Mesendoderm (in vitro differentiated cells): ENCODE data around the gene PRKAG2.

ENCODE experiments used
- DNase-seq: peaks from one replicate; pipeline ENCODE4 v3.0.0; 2013
- H2AK5ac ChIP-seq: 2 replicates; pipeline ENCODE4 v1.6.1; 2013; ENCODE audit warnings: low read length, inconsistent platforms
- H2BK120ac ChIP-seq: 2 replicates; pipeline ENCODE4 v1.6.1; 2013; ENCODE audit warnings: low read depth, mild to moderate bottlenecking, low read length, moderate library complexity, mixed read lengths
- H2BK15ac ChIP-seq: replicated peaks from 2 replicates; pipeline ENCODE4 v1.6.1; 2013; ENCODE audit warnings: low read depth, mild to moderate bottlenecking, moderate library complexity
- H2BK5ac ChIP-seq: 2 replicates; pipeline ENCODE4 v1.6.1; 2013; ENCODE audit warnings: low read length, inconsistent platforms
- H3K18ac ChIP-seq: 2 replicates; pipeline ENCODE4 v1.6.1; 2013; ENCODE audit warnings: mild to moderate bottlenecking, low read length, mixed read lengths
- H3K23ac ChIP-seq: one replicate; pipeline ENCODE4 v1.6.1; 2013; ENCODE audit warnings: low read length
- H3K27ac ChIP-seq: 2 replicates; pipeline ENCODE4 v1.5.1; 2013; ENCODE audit warnings: low read depth, mild to moderate bottlenecking, inconsistent platforms, low read length, moderate library complexity
- H3K27me3 ChIP-seq: 2 replicates; pipeline ENCODE4 v1.6.1; 2013; ENCODE audit warnings: low read length, control low read depth, mild to moderate bottlenecking, inconsistent platforms; ENCODE audit not compliant: insufficient read depth, poor library complexity
- H3K36me3 ChIP-seq: 2 replicates; pipeline ENCODE4 v1.6.1; 2013; ENCODE audit warnings: low read length, inconsistent platforms; ENCODE audit not compliant: control insufficient read depth, insufficient read depth
- H3K4ac ChIP-seq: one replicate; pipeline ENCODE4 v1.6.1; 2013; ENCODE audit warnings: low read depth, mild to moderate bottlenecking, low read length, moderate library complexity
- H3K4me1 ChIP-seq: 2 replicates; pipeline ENCODE4 v1.6.1; 2013; ENCODE audit warnings: low read depth, low read length, inconsistent platforms; ENCODE audit not compliant: control insufficient read depth
- H3K4me2 ChIP-seq: 2 replicates; pipeline ENCODE4 v1.6.1; 2013; ENCODE audit warnings: low read length
- H3K4me3 ChIP-seq: 2 replicates; pipeline ENCODE4 v1.5.1; 2013; ENCODE audit warnings: mild to moderate bottlenecking, low read length
- H3K56ac ChIP-seq: one replicate; pipeline ENCODE4 v1.6.1; 2013; ENCODE audit warnings: low read length
- H3K79me1 ChIP-seq: 2 replicates; pipeline ENCODE4 v1.6.1; 2013; ENCODE audit warnings: low read length, inconsistent platforms
- H3K79me2 ChIP-seq: 2 replicates; pipeline ENCODE4 v1.6.1; 2013; ENCODE audit warnings: mild to moderate bottlenecking, low read length; ENCODE audit not compliant: control insufficient read depth, insufficient read depth
- H3K9ac ChIP-seq: 2 replicates; pipeline ENCODE4 v1.6.1; 2013; ENCODE audit warnings: low read length, inconsistent platforms
- H4K5ac ChIP-seq: one replicate; pipeline ENCODE4 v1.6.1; 2013; ENCODE audit warnings: low read length
- H4K8ac ChIP-seq: one replicate; pipeline ENCODE4 v1.6.1; 2013; ENCODE audit warnings: low read depth, mild to moderate bottlenecking, control low read depth, low read length, moderate library complexity
- WGBS: extraction: QIAGEN DNeasy Blood & Tissue Kit; methylation state at CpG from one replicate; pipeline ENCODE4 v1.1.7; 2013; ENCODE audit warnings: low lambda C conversion rate, missing lambda C conversion rate; ENCODE audit not compliant: insufficient coverage; ENCODE audit errors: extremely low coverage; 5-methylcytosine and 5-hydroxymethylcytosine counted together

PRKAG2 gene

GRCh38 chr7:151891753-151892152 lies 14.8 kb upstream of the PRKAG2 start:
- Histone ChIP-seq H2BK120ac (no peak overlapping the region), H3K4me2 (no peak overlapping the region), H3K36me3 (no peaks in the 10 kb centered on the region), H2BK5ac (no peak overlapping the region), H3K4me3 (no peak overlapping the region), H2BK15ac (no peak overlapping the region), H3K79me2 (no peaks in the 10 kb centered on the region), H3K56ac (no peak overlapping the region), H3K79me1 (no peaks in the 10 kb centered on the region), H3K27ac (no peak overlapping the region), H2AK5ac (no peak overlapping the region), H3K9ac (no peak overlapping the region), H3K27me3 (no peaks in the 10 kb centered on the region), H4K5ac (no peak overlapping the region), H3K4me1 (no peaks in the 10 kb centered on the region), H3K4ac (no peak overlapping the region), H3K23ac (no peak overlapping the region), H4K8ac (no peak overlapping the region), H3K18ac (no peak overlapping the region)
- DNase-seq, result no peak
- WGBS, result no CpG with 5 or more reads among the region's 9 CpGs

GRCh38 chr7:151891182-151891581 lies 14.3 kb upstream of the PRKAG2 start:
- Histone ChIP-seq H3K36me3 (no peaks in the 10 kb centered on the region), H3K27ac (no peak overlapping the region), H2BK15ac (no peak overlapping the region), H3K79me2 (no peaks in the 10 kb centered on the region), H3K23ac (no peak overlapping the region), H2AK5ac (no peak overlapping the region), H3K9ac (no peak overlapping the region), H3K27me3 (no peaks in the 10 kb centered on the region), H3K79me1 (no peaks in the 10 kb centered on the region), H4K8ac (no peak overlapping the region), H3K4me2 (no peak overlapping the region), H3K4ac (no peak overlapping the region), H3K4me1 (no peaks in the 10 kb centered on the region), H3K4me3 (no peak overlapping the region), H3K56ac (no peak overlapping the region), H4K5ac (no peak overlapping the region), H2BK5ac (no peak overlapping the region), H3K18ac (no peak overlapping the region), H2BK120ac (no peak overlapping the region)
- no CpG with 5 or more reads among the region's 7 CpGs for WGBS
- no peak for DNase-seq

- no peak overlapping the region for H2BK120ac ChIP-seq
- no peaks in the 10 kb centered on the region for H3K4me1 ChIP-seq
- H3K79me2 ChIP-seq, result no peaks in the 10 kb centered on the region
- no peak for DNase-seq
- H3K23ac ChIP-seq, result no peak overlapping the region
- no peak overlapping the region for H2BK5ac ChIP-seq
- H2AK5ac ChIP-seq, result no peak overlapping the region
- H3K4ac ChIP-seq, result no peak overlapping the region
- no peak overlapping the region for H3K27ac ChIP-seq
- no peak overlapping the region for H4K8ac ChIP-seq
- H3K79me1 ChIP-seq, result no peaks in the 10 kb centered on the region
- WGBS, result no CpG with 5 or more reads among the region's 12 CpGs
- no peak overlapping the region for H3K4me2 ChIP-seq
- no peak overlapping the region for H4K5ac ChIP-seq
- no peak overlapping the region for H3K9ac ChIP-seq
- no peak overlapping the region for H2BK15ac ChIP-seq
- no peaks in the 10 kb centered on the region for H3K36me3 ChIP-seq
- no peak overlapping the region for H3K4me3 ChIP-seq
- H3K56ac ChIP-seq, result no peak overlapping the region
- no peak overlapping the region for H3K18ac ChIP-seq
- no peaks in the 10 kb centered on the region for H3K27me3 ChIP-seq
Observed at GRCh38 chr7:151890355-151891004, 13.6 kb upstream of the PRKAG2 start.

DNA sequence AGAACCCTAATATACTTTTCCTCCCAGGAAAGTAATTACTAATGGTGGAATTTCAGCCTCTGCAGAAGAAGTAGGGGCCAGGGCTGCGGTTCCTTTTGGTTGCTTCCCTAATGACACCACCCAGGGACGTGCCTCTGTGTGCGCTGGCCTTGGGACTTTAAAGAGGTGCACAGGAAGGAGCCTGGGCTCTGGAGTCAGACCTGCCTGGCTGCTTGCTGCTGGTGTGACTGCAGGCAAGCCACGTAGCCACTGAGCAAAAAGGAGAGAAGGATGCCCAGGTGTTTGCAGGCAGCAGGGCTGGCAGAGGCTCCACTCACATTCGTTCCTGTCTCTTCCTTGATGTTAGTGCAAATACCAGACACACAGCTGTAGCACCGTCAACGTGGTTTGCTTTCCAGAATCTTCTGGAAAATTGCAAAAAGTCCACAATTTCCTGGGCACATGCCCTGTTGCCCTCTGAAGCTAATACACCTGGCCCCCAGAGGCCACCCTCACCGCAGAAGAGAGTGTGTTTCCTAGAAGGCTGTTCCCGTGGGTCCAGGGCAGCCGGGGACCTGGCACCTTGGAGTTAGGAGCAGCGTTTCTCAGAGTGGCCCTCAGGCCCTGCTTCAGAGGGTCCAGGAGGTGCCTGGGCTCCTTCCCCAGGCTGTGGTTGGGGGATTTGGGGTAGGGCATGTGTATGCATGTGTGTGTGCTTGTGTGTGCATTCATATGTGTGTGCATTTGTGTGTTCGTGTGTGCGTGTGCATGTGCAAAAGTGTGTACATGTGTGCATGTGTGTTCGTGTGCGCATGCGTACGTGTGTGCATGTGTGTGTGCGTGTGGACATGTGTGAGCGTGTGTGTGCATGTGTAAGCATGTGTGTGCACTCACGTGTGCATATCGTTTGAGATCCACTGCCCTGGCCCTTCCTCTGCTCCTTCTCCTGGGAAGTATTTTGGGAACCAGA lies 12.8 kb upstream of the PRKAG2 start:
- Histone ChIP-seq H3K36me3 (no peaks in the 10 kb centered on the region), H3K27ac (no peak overlapping the region), H3K4me3 (no peak overlapping the region), H2BK15ac (no peak overlapping the region), H3K56ac (no peak overlapping the region), H3K79me2 (no peaks in the 10 kb centered on the region), H4K8ac (no peak overlapping the region), H3K79me1 (no peaks in the 10 kb centered on the region), H4K5ac (no peak overlapping the region), H2AK5ac (no peak overlapping the region), H3K18ac (no peak overlapping the region), H3K9ac (no peak overlapping the region), H3K27me3 (no peaks in the 10 kb centered on the region), H2BK120ac (no peak overlapping the region), H3K23ac (no peak overlapping the region), H3K4ac (no peak overlapping the region), H3K4me1 (no peaks in the 10 kb centered on the region), H3K4me2 (no peak overlapping the region), H2BK5ac (no peak overlapping the region)
- no CpG with 5 or more reads among the region's 21 CpGs for WGBS
- DNase-seq, result no peak

DNA sequence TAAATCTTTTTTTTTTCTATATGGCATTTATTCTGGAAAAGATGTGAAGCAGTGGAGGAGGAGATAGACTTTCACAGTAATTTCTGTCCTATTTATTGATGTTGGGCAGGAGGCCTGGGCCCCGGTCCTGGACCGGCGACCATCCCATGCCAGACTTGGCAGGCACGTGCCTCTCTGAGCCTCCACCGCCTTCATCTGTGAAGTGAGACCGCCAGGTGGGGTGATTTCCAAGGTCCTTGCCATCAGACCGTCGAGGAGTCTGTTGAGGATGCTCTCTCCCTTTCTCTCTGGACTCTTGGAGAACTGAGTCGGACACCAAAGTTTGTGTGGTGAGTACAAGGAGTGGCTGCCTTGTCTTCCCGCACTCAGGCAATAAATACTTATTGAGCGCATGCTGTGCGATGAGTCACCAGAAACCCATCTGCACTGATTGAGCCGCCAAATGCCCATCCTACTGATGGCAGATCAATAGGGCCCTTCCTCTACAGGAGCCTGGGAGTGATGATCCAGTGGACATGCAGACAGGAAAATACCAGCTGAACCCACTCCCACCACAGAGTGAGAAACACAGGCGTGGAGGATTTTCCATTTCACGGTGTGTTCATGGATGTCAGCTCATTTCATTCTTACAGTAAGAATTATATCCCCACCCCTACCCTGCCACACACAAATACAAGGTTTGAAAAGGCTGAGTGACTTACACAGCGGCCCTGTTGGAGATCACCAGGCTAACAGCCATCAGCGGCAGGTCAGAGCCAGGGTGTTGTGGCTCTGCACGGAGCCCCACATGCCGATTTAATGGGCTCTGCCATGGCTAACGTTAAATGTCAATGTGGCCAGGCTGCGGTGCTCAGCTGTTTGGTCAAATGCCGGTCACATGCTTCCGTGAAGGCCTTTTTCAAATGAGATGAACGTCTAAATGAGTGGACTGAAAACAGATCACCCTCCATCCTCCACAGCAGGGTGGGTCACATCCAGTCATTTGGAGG lies 11.5 kb upstream of the PRKAG2 start:
- H3K4me2 ChIP-seq, result no peak overlapping the region
- no peak overlapping the region for H2BK5ac ChIP-seq
- H2BK15ac ChIP-seq, result no peak overlapping the region
- H3K4me1 ChIP-seq, result no peaks in the 10 kb centered on the region
- H2AK5ac ChIP-seq, result no peak overlapping the region
- H3K9ac ChIP-seq, result no peak overlapping the region
- no peak overlapping the region for H3K4me3 ChIP-seq
- no peak overlapping the region for H4K5ac ChIP-seq
- no peak overlapping the region for H3K23ac ChIP-seq
- no peak overlapping the region for H3K56ac ChIP-seq
- no peaks in the 10 kb centered on the region for H3K79me1 ChIP-seq
- no peak overlapping the region for H3K18ac ChIP-seq
- no peaks in the 10 kb centered on the region for H3K79me2 ChIP-seq
- H3K27ac ChIP-seq, result no peak overlapping the region
- no peak for DNase-seq
- no peaks in the 10 kb centered on the region for H3K36me3 ChIP-seq
- no peaks in the 10 kb centered on the region for H3K27me3 ChIP-seq
- no peak overlapping the region for H4K8ac ChIP-seq
- no peak overlapping the region for H2BK120ac ChIP-seq
- no peak overlapping the region for H3K4ac ChIP-seq
- WGBS, result no CpG with 5 or more reads among the region's 24 CpGs
